Mesendoderm (in vitro differentiated cells): Measurements from ENCODE around the gene SOX13.

Source experiments
- DNase-seq: peaks from one replicate; pipeline ENCODE4 v3.0.0; 2013
- H2AK5ac ChIP-seq: 2 replicates; pipeline ENCODE4 v1.6.1; 2013; ENCODE audit warnings: low read length, inconsistent platforms
- H2BK120ac ChIP-seq: 2 replicates; pipeline ENCODE4 v1.6.1; 2013; ENCODE audit warnings: low read depth, mild to moderate bottlenecking, low read length, moderate library complexity, mixed read lengths
- H2BK15ac ChIP-seq: replicated peaks from 2 replicates; pipeline ENCODE4 v1.6.1; 2013; ENCODE audit warnings: low read depth, mild to moderate bottlenecking, moderate library complexity
- H2BK5ac ChIP-seq: 2 replicates; pipeline ENCODE4 v1.6.1; 2013; ENCODE audit warnings: low read length, inconsistent platforms
- H3K18ac ChIP-seq: 2 replicates; pipeline ENCODE4 v1.6.1; 2013; ENCODE audit warnings: mild to moderate bottlenecking, low read length, mixed read lengths
- H3K23ac ChIP-seq: one replicate; pipeline ENCODE4 v1.6.1; 2013; ENCODE audit warnings: low read length
- H3K27ac ChIP-seq: 2 replicates; pipeline ENCODE4 v1.5.1; 2013; ENCODE audit warnings: low read depth, mild to moderate bottlenecking, inconsistent platforms, low read length, moderate library complexity
- H3K27me3 ChIP-seq: 2 replicates; pipeline ENCODE4 v1.6.1; 2013; ENCODE audit warnings: low read length, control low read depth, mild to moderate bottlenecking, inconsistent platforms; ENCODE audit not compliant: insufficient read depth, poor library complexity
- H3K36me3 ChIP-seq: 2 replicates; pipeline ENCODE4 v1.6.1; 2013; ENCODE audit warnings: low read length, inconsistent platforms; ENCODE audit not compliant: control insufficient read depth, insufficient read depth
- H3K4ac ChIP-seq: one replicate; pipeline ENCODE4 v1.6.1; 2013; ENCODE audit warnings: low read depth, mild to moderate bottlenecking, low read length, moderate library complexity
- H3K4me1 ChIP-seq: 2 replicates; pipeline ENCODE4 v1.6.1; 2013; ENCODE audit warnings: low read depth, low read length, inconsistent platforms; ENCODE audit not compliant: control insufficient read depth
- H3K4me2 ChIP-seq: 2 replicates; pipeline ENCODE4 v1.6.1; 2013; ENCODE audit warnings: low read length
- H3K4me3 ChIP-seq: 2 replicates; pipeline ENCODE4 v1.5.1; 2013; ENCODE audit warnings: mild to moderate bottlenecking, low read length
- H3K56ac ChIP-seq: one replicate; pipeline ENCODE4 v1.6.1; 2013; ENCODE audit warnings: low read length
- H3K79me1 ChIP-seq: 2 replicates; pipeline ENCODE4 v1.6.1; 2013; ENCODE audit warnings: low read length, inconsistent platforms
- H3K79me2 ChIP-seq: 2 replicates; pipeline ENCODE4 v1.6.1; 2013; ENCODE audit warnings: mild to moderate bottlenecking, low read length; ENCODE audit not compliant: control insufficient read depth, insufficient read depth
- H3K9ac ChIP-seq: 2 replicates; pipeline ENCODE4 v1.6.1; 2013; ENCODE audit warnings: low read length, inconsistent platforms
- H4K5ac ChIP-seq: one replicate; pipeline ENCODE4 v1.6.1; 2013; ENCODE audit warnings: low read length
- H4K8ac ChIP-seq: one replicate; pipeline ENCODE4 v1.6.1; 2013; ENCODE audit warnings: low read depth, mild to moderate bottlenecking, control low read depth, low read length, moderate library complexity
- WGBS: extraction: QIAGEN DNeasy Blood & Tissue Kit; methylation state at CpG from one replicate; pipeline ENCODE4 v1.1.7; 2013; ENCODE audit warnings: low lambda C conversion rate, missing lambda C conversion rate; ENCODE audit not compliant: insufficient coverage; ENCODE audit errors: extremely low coverage; 5-methylcytosine and 5-hydroxymethylcytosine counted together

Gene SOX13

DNA sequence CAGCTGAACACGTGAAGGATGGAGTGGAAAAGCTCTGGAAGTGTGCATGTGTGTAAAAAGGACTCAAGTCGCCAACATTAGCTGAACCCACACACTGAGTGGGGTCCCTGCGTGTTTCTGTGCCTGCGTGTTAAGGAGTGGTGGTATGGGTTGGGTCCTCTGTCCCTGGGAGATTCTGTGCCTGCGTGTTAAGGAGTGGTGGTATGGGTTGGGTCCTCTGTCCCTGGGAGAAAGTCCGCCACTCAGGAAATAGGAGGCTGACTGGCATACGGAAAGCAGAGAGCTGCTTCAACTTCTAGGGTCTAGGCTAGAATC lies 7.0 kb upstream of the SOX13 start:
- H3K4me1 ChIP-seq = peaks cover 12% of the 10 kb centered on the region
- H2BK120ac ChIP-seq = no peak overlapping the region
- no peak overlapping the region for H3K4ac ChIP-seq
- no peaks in the 10 kb centered on the region for H3K27me3 ChIP-seq
- H3K27ac ChIP-seq = peak overlapping the region; percentile 24
- H3K79me2 ChIP-seq = no peaks in the 10 kb centered on the region
- H3K56ac ChIP-seq = peak overlapping the region; percentile 70
- no peak overlapping the region for H4K5ac ChIP-seq
- no peak overlapping the region for H3K23ac ChIP-seq
- H3K9ac ChIP-seq = peak overlapping the region; percentile 17
- no peak for DNase-seq
- no peaks in the 10 kb centered on the region for H3K36me3 ChIP-seq
- no peak overlapping the region for H3K18ac ChIP-seq
- H4K8ac ChIP-seq = no peak overlapping the region
- peak overlapping the region; percentile 70 for H2AK5ac ChIP-seq
- WGBS = no CpG with 5 or more reads among the region's 7 CpGs
- no peak overlapping the region for H3K4me2 ChIP-seq
- no peak overlapping the region for H2BK15ac ChIP-seq
- H2BK5ac ChIP-seq = peak overlapping the region; percentile 54
- H3K79me1 ChIP-seq = no peaks in the 10 kb centered on the region
- H3K4me3 ChIP-seq = no peak overlapping the region

DNA sequence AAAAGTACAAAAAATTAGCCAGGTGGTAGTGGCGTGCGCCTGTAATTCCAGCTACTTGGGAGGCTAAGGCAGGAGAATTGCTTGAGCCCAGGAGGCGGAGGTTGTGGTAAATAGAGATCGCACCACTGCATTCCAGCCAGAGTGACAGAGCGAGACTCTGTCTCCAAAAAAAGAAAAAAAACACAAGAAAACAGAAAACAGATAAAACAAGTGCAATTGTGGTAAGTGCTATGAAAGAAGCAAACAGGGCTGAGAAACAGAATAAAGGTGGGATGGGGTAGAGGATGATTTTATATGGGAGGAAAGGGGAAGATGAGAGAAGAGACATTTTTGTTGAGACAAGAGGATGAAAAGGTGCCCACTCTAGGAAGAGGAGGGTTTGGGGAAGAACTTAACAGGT lies 5.0 kb upstream of the SOX13 start:
- no peak overlapping the region for H3K4ac ChIP-seq
- no peak overlapping the region for H2BK15ac ChIP-seq
- H3K36me3 ChIP-seq = no peaks in the 10 kb centered on the region
- no peak overlapping the region for H2AK5ac ChIP-seq
- peaks cover 12% of the 10 kb centered on the region for H3K4me1 ChIP-seq
- WGBS = no CpG with 5 or more reads among the region's 5 CpGs
- H3K9ac ChIP-seq = no peak overlapping the region
- no peak overlapping the region for H3K23ac ChIP-seq
- no peak overlapping the region for H3K4me3 ChIP-seq
- H3K79me2 ChIP-seq = no peaks in the 10 kb centered on the region
- no peak overlapping the region for H3K56ac ChIP-seq
- H4K5ac ChIP-seq = no peak overlapping the region
- no peak overlapping the region for H2BK5ac ChIP-seq
- no peaks in the 10 kb centered on the region for H3K27me3 ChIP-seq
- H3K4me2 ChIP-seq = no peak overlapping the region
- no peak overlapping the region for H4K8ac ChIP-seq
- no peak overlapping the region for H2BK120ac ChIP-seq
- H3K79me1 ChIP-seq = no peaks in the 10 kb centered on the region
- DNase-seq = no peak
- H3K18ac ChIP-seq = no peak overlapping the region
- H3K27ac ChIP-seq = no peak overlapping the region

DNA sequence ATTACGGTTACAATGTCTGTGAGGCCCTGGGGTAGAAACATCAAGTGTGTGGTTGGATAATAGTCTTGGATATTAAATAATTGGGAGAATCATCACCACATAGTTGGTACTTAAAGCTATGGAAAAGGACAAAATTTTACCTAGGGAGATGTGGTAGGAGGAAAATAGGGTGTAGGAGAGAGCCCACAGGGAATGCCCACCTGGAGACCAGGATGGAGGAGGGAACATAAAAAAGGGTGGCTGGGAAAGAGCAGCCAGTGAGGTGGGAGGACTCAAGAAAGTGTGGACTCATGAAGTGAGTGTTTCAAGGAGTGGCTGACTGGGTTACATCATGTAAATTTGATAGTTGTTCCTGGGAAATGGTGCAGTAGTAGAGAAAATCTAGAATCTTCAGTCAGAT lies 3.0 kb upstream of the SOX13 start:
- peaks cover 19% of the 10 kb centered on the region for H3K79me2 ChIP-seq
- H3K36me3 ChIP-seq = no peaks in the 10 kb centered on the region
- H2BK120ac ChIP-seq = no peak overlapping the region
- no peak overlapping the region for H3K23ac ChIP-seq
- no peak overlapping the region for H3K27ac ChIP-seq
- DNase-seq = no peak
- no peak overlapping the region for H4K5ac ChIP-seq
- H3K56ac ChIP-seq = no peak overlapping the region
- H4K8ac ChIP-seq = no peak overlapping the region
- H3K18ac ChIP-seq = no peak overlapping the region
- H3K27me3 ChIP-seq = no peaks in the 10 kb centered on the region
- no peak overlapping the region for H3K4ac ChIP-seq
- no peak overlapping the region for H3K4me3 ChIP-seq
- peaks cover 12% of the 10 kb centered on the region for H3K4me1 ChIP-seq
- no peak overlapping the region for H3K9ac ChIP-seq
- H2BK15ac ChIP-seq = no peak overlapping the region
- WGBS = no CpG with 5 or more reads among the region's 1 CpG
- no peak overlapping the region for H2BK5ac ChIP-seq
- H2AK5ac ChIP-seq = no peak overlapping the region
- H3K79me1 ChIP-seq = no peaks in the 10 kb centered on the region
- H3K4me2 ChIP-seq = no peak overlapping the region

DNA sequence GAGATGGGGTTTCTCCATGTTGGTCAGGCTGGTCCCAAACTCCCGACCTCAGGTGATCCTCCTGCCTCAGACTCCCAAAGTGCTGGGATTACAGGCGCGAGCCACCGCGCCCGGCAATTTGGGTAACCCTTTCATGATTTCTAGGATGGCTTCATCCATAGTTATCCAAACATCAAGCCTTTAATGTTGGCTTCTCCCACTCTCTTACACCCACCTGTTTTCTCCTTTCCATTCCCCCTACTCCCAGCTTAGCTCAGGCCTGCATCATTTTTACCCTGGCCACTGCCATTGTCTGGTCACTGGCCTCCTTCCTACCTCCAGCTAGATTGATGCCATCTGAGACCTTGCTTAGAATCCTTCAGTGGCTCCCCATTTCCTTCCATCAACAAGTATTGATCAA lies 2.0 kb upstream of the SOX13 start:
- Histone ChIP-seq H2BK5ac (no peak overlapping the region), H3K9ac (no peak overlapping the region), H4K8ac (no peak overlapping the region), H3K4me3 (no peak overlapping the region), H2AK5ac (no peak overlapping the region), H3K56ac (no peak overlapping the region), H3K79me1 (peaks cover 2% of the 10 kb centered on the region), H3K27ac (no peak overlapping the region), H3K4ac (no peak overlapping the region), H3K23ac (no peak overlapping the region), H3K36me3 (no peaks in the 10 kb centered on the region), H3K4me2 (no peak overlapping the region), H3K79me2 (peaks cover 29% of the 10 kb centered on the region), H2BK15ac (no peak overlapping the region), H3K4me1 (peaks cover 10% of the 10 kb centered on the region), H3K18ac (no peak overlapping the region), H3K27me3 (no peaks in the 10 kb centered on the region), H4K5ac (no peak overlapping the region), H2BK120ac (no peak overlapping the region)
- no CpG with 5 or more reads among the region's 6 CpGs for WGBS
- DNase-seq = no peak

DNA sequence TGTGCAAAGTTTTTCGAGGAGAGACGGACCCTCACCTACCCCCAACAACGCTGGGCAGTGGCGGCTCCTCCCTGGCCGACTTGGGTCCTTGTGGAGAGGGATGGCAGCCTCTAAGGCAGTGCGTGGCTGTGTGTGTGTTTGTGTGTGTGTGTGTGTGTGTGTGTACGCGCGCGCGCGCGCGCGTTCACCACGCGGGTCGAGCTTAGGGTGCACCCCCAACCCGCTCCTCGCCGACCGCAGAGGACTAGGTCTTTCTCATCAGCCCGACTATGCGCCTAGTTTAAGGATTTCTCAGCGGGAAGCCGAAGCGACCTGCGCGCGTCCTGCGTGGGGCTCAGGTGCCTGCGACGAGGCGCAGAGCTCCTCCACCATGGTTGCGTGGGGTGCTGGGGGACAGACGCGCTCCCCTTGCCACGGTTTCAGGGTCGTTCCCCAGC lies 940 bp downstream of the SOX13 start:
- H2BK5ac ChIP-seq = peak overlapping the region; percentile 12
- H2BK15ac ChIP-seq = no peak overlapping the region
- peaks cover 43% of the 10 kb centered on the region for H3K79me2 ChIP-seq
- H2BK120ac ChIP-seq = no peak overlapping the region
- DNase-seq = no peak
- peak overlapping the region; percentile 96 for H3K9ac ChIP-seq
- no peaks in the 10 kb centered on the region for H3K36me3 ChIP-seq
- peak overlapping the region; percentile 3 for H3K18ac ChIP-seq
- peak overlapping the region; percentile 66 for H3K4me3 ChIP-seq
- peak overlapping the region; percentile 98 for H3K56ac ChIP-seq
- peak overlapping the region; percentile 32 for H3K23ac ChIP-seq
- peak overlapping the region; percentile 83 for H3K27ac ChIP-seq
- H3K79me1 ChIP-seq = peaks cover 6% of the 10 kb centered on the region
- H3K27me3 ChIP-seq = no peaks in the 10 kb centered on the region
- no peak overlapping the region for H4K8ac ChIP-seq
- peak overlapping the region; percentile 50 for H3K4ac ChIP-seq
- peaks cover 8% of the 10 kb centered on the region for H3K4me1 ChIP-seq
- no CpG with 5 or more reads among the region's 39 CpGs for WGBS
- no peak overlapping the region for H2AK5ac ChIP-seq
- peak overlapping the region; percentile 55 for H3K4me2 ChIP-seq
- no peak overlapping the region for H4K5ac ChIP-seq
